HepG2 (cell line): ENCODE measurements around the gene KCNQ2. TPM values are rescaled to one million over a fixed set of nuclear protein-coding genes. Genes with fewer than 3 reads are reported as not detected.

Experiments used
- ATF7-NPFF ChIP-seq: sonication (generic); formaldehyde crosslinking; IDR thresholded peaks from 2 replicates; pipeline ENCODE4 v1.8.1; 2023; ENCODE audit warnings: mild to moderate bottlenecking, low read depth, missing genetic modification reagents, moderate library complexity
- BCL6 ChIP-seq: IDR thresholded peaks from 2 replicates; pipeline ENCODE4 v1.6.1; 2016; ENCODE audit warnings: missing genetic modification reagents, missing compliant biosample characterization
- CC2D1A ChIP-seq: sonication (generic); formaldehyde crosslinking; IDR thresholded peaks from 2 replicates; pipeline ENCODE4 v1.8.1; 2023; ENCODE audit warnings: mild to moderate bottlenecking, missing genetic modification reagents
- ERF ChIP-seq: IDR thresholded peaks from 2 replicates; pipeline ENCODE4 v1.6.1; 2018; ENCODE audit warnings: missing biosample characterization, missing genetic modification reagents
- FOXK1 ChIP-seq: sonication (generic); formaldehyde crosslinking; IDR thresholded peaks from 2 replicates; pipeline ENCODE4 v1.4.0; 2020; ENCODE audit warnings: low read depth, missing genetic modification reagents, borderline replicate concordance
- KDM3A ChIP-seq: IDR thresholded peaks from 2 replicates; pipeline ENCODE4 v1.6.1; 2018; ENCODE audit warnings: low read depth, missing compliant biosample characterization
- MTF2 ChIP-seq: sonication (generic); formaldehyde crosslinking; IDR thresholded peaks from 2 replicates; pipeline ENCODE4 v1.5.0; 2020; ENCODE audit warnings: missing genetic modification reagents, borderline replicate concordance
- MYC ChIP-seq: sonication (generic); formaldehyde crosslinking; IDR thresholded peaks from 2 replicates; pipeline ENCODE4 v1.9.0; 2021; ENCODE audit warnings: missing genetic modification reagents, borderline replicate concordance
- NFKBIZ ChIP-seq: IDR thresholded peaks from 2 replicates; pipeline ENCODE4 v1.6.1; 2018; ENCODE audit warnings: missing genetic modification reagents, missing compliant biosample characterization
- NRL ChIP-seq: sonication (generic); formaldehyde crosslinking; IDR thresholded peaks from 2 replicates; pipeline ENCODE4 v1.5.0; 2020; ENCODE audit warnings: missing genetic modification reagents, mild to moderate bottlenecking, moderate library complexity, borderline replicate concordance
- SNAI1 ChIP-seq: sonication (generic); formaldehyde crosslinking; IDR thresholded peaks from 2 replicates; pipeline ENCODE4 v1.5.0; 2020; ENCODE audit warnings: mild to moderate bottlenecking, missing genetic modification reagents, borderline replicate concordance
- SP5 ChIP-seq: IDR thresholded peaks from 2 replicates; pipeline ENCODE4 v1.6.1; 2016; ENCODE audit warnings: low read depth, borderline replicate concordance
- ZBTB37 ChIP-seq: sonication (generic); formaldehyde crosslinking; IDR thresholded peaks from 2 replicates; pipeline ENCODE4 v1.4.0; 2020; ENCODE audit warnings: mild to moderate bottlenecking, missing genetic modification reagents
- ZFP82 ChIP-seq: sonication (generic); formaldehyde crosslinking; IDR thresholded peaks from 2 replicates; pipeline ENCODE4 v1.5.1; 2020; ENCODE audit warnings: mild to moderate bottlenecking, missing genetic modification reagents, borderline replicate concordance
- ZMYM3 ChIP-seq: sonication (generic); formaldehyde crosslinking; IDR thresholded peaks from 2 replicates; pipeline ENCODE4 v1.5.1; 2020; ENCODE audit warnings: mild to moderate bottlenecking, missing genetic modification reagents
- ZNF3 ChIP-seq: IDR thresholded peaks from 2 replicates; pipeline ENCODE4 v1.7.0; 2017; ENCODE audit warnings: inconsistent platforms
- ZNF724P ChIP-seq: sonication (generic); formaldehyde crosslinking; IDR thresholded peaks from 2 replicates; pipeline ENCODE4 v1.8.0; 2022; ENCODE audit warnings: missing genetic modification reagents, borderline replicate concordance
- ZNF761 ChIP-seq: sonication (generic); formaldehyde crosslinking; conservative IDR thresholded peaks from 2 replicates; pipeline ENCODE4 v1.4.0; 2020; ENCODE audit warnings: mild to moderate bottlenecking, missing genetic modification reagents
- polyA plus RNA-seq, 8 experiments: library from polyadenylated mRNA; depleted of rRNA in 3 of 8; stranded (reverse) in 7 of 8; unstranded in 1 of 8; fragments of >200 nt; fragmentation: Illumina TruSeq in 4 of 8; extraction: Trizol in 4 of 8; gene quantifications; 2 replicates each; pipeline versions ENCODE4 v1.2.1 to v1.2.3, GENCODE V29; 2011 to 2016; ENCODE audit warnings: low read depth in 4 of 8, missing spikeins in 1 of 8, mixed read lengths in 1 of 8; ENCODE audit not compliant: insufficient read depth in 1 of 8
- total RNA-seq, 5 experiments: library from RNA; depleted of rRNA; stranded (reverse); fragments of >200 nt; fragmentation: Illumina TruSeq; extraction: Trizol; gene quantifications; 2 replicates each; pipeline ENCODE4 v1.2.3, GENCODE V29; 2016; ENCODE audit warnings: low read depth in 1 of 5
- TF ChIP-seq, protein P1 (sequence below): IDR thresholded peaks from 2 replicates; pipeline ENCODE4 v1.4.0; 2020; ENCODE audit warnings: mild to moderate bottlenecking, missing genetic modification reagents
- TF ChIP-seq, protein P2 (sequence below): sonication (generic); formaldehyde crosslinking; IDR thresholded peaks from 2 replicates; pipeline ENCODE4 v1.4.0; 2020; ENCODE audit warnings: mild to moderate bottlenecking, missing genetic modification reagents

KCNQ2 gene
- total and polyA plus RNA-seq, 2 of the 13 experiments (the other 11 are each of a cell fraction or from before 2014, with no cell fraction given), result not detected

- TF ChIP-seq MYC (CRISPR knock-in tag), result no peak
- no peak for TF ChIP-seq NRL
- TF ChIP-seq KDM3A (CRISPR knock-in tag), result peak; percentile 52; the same call in 1 of the 2 replicates
- peak; percentile 50; the same call in 1 of the 2 replicates for TF ChIP-seq FOXK1 (CRISPR knock-in tag)
- peak; percentile 89 for TF ChIP-seq BCL6
- TF ChIP-seq ERF (CRISPR knock-in tag), result peak; percentile 37; the same call in 1 of the 2 replicates
- TF ChIP-seq, protein P1, sequence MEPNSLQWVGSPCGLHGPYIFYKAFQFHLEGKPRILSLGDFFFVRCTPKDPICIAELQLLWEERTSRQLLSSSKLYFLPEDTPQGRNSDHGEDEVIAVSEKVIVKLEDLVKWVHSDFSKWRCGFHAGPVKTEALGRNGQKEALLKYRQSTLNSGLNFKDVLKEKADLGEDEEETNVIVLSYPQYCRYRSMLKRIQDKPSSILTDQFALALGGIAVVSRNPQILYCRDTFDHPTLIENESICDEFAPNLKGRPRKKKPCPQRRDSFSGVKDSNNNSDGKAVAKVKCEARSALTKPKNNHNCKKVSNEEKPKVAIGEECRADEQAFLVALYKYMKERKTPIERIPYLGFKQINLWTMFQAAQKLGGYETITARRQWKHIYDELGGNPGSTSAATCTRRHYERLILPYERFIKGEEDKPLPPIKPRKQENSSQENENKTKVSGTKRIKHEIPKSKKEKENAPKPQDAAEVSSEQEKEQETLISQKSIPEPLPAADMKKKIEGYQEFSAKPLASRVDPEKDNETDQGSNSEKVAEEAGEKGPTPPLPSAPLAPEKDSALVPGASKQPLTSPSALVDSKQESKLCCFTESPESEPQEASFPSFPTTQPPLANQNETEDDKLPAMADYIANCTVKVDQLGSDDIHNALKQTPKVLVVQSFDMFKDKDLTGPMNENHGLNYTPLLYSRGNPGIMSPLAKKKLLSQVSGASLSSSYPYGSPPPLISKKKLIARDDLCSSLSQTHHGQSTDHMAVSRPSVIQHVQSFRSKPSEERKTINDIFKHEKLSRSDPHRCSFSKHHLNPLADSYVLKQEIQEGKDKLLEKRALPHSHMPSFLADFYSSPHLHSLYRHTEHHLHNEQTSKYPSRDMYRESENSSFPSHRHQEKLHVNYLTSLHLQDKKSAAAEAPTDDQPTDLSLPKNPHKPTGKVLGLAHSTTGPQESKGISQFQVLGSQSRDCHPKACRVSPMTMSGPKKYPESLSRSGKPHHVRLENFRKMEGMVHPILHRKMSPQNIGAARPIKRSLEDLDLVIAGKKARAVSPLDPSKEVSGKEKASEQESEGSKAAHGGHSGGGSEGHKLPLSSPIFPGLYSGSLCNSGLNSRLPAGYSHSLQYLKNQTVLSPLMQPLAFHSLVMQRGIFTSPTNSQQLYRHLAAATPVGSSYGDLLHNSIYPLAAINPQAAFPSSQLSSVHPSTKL, result peak; percentile 52
- no peak for TF ChIP-seq ZBTB37 (CRISPR knock-in tag)
- 0 out of 2 replicates have a peak, but pooled peaks have one; percentile 26 for TF ChIP-seq ATF7-NPFF (CRISPR knock-in tag)
- no peak for TF ChIP-seq ZNF3 (CRISPR knock-in tag)
- peak; percentile 67; the same call in 1 of the 2 replicates for TF ChIP-seq ZNF724P (CRISPR knock-in tag)
- no peak for TF ChIP-seq SP5 (CRISPR knock-in tag)
- TF ChIP-seq, protein P2, sequence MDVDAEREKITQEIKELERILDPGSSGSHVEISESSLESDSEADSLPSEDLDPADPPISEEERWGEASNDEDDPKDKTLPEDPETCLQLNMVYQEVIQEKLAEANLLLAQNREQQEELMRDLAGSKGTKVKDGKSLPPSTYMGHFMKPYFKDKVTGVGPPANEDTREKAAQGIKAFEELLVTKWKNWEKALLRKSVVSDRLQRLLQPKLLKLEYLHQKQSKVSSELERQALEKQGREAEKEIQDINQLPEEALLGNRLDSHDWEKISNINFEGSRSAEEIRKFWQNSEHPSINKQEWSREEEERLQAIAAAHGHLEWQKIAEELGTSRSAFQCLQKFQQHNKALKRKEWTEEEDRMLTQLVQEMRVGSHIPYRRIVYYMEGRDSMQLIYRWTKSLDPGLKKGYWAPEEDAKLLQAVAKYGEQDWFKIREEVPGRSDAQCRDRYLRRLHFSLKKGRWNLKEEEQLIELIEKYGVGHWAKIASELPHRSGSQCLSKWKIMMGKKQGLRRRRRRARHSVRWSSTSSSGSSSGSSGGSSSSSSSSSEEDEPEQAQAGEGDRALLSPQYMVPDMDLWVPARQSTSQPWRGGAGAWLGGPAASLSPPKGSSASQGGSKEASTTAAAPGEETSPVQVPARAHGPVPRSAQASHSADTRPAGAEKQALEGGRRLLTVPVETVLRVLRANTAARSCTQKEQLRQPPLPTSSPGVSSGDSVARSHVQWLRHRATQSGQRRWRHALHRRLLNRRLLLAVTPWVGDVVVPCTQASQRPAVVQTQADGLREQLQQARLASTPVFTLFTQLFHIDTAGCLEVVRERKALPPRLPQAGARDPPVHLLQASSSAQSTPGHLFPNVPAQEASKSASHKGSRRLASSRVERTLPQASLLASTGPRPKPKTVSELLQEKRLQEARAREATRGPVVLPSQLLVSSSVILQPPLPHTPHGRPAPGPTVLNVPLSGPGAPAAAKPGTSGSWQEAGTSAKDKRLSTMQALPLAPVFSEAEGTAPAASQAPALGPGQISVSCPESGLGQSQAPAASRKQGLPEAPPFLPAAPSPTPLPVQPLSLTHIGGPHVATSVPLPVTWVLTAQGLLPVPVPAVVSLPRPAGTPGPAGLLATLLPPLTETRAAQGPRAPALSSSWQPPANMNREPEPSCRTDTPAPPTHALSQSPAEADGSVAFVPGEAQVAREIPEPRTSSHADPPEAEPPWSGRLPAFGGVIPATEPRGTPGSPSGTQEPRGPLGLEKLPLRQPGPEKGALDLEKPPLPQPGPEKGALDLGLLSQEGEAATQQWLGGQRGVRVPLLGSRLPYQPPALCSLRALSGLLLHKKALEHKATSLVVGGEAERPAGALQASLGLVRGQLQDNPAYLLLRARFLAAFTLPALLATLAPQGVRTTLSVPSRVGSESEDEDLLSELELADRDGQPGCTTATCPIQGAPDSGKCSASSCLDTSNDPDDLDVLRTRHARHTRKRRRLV (CRISPR knock-in tag), result no peak
- no peak for TF ChIP-seq ZFP82 (CRISPR knock-in tag)
- 0 out of 2 replicates have a peak, but pooled peaks have one; percentile 8 for TF ChIP-seq NFKBIZ
- no peak for TF ChIP-seq SNAI1 (CRISPR knock-in tag)
- TF ChIP-seq ZMYM3 (CRISPR knock-in tag), result no peak
- TF ChIP-seq ZNF761 (CRISPR knock-in tag), result no peak
- TF ChIP-seq CC2D1A (CRISPR knock-in tag), result no peak
- no peak for TF ChIP-seq MTF2 (CRISPR knock-in tag)
Observed at GRCh38 chr20:63434599-63435378, 37.7 kb downstream of the KCNQ2 start (continued).
